Subcutaneous abdominal adipose tissue (tissue), 5 donors: ENCODE data around the gene SHISA6.

ENCODE experiments used
- H3K27ac ChIP-seq: one replicate; pipeline ENCODE4 v1.7.0; 2013; ENCODE audit warnings: low read depth, mild to moderate bottlenecking, inconsistent platforms, low read length, moderate library complexity
- H3K27me3 ChIP-seq, 5 donors: one replicate each; pipeline ENCODE4 v1.7.0; 2013; ENCODE audit warnings: low read length in 5 of 5, inconsistent platforms in 1 of 5; ENCODE audit not compliant: control insufficient read depth in 5 of 5, insufficient read depth in 4 of 5
- H3K36me3 ChIP-seq, 5 donors: one replicate each; pipeline ENCODE4 v1.7.0; 2013; ENCODE audit warnings: low read length in 5 of 5; ENCODE audit not compliant: control insufficient read depth in 5 of 5, insufficient read depth in 5 of 5
- H3K4me1 ChIP-seq, 5 donors: one replicate each; pipeline ENCODE4 v1.7.0; 2013; ENCODE audit warnings: low read length in 5 of 5, mild to moderate bottlenecking in 3 of 5, moderate library complexity in 1 of 5; ENCODE audit not compliant: control insufficient read depth in 5 of 5, insufficient read depth in 5 of 5
- H3K4me3 ChIP-seq, 5 donors: one replicate each; pipeline ENCODE4 v1.7.0; 2013; ENCODE audit warnings: low read length in 5 of 5, low read depth in 1 of 5
- H3K9ac ChIP-seq, 5 donors: one replicate each; pipeline ENCODE4 v1.7.0; 2013; ENCODE audit warnings: low read length in 5 of 5, mild to moderate bottlenecking in 4 of 5, moderate library complexity in 3 of 5
- H3K9me3 ChIP-seq, 5 donors: one replicate each; pipeline ENCODE4 v1.7.0; 2013; ENCODE audit warnings: low read length in 5 of 5; ENCODE audit not compliant: control insufficient read depth in 5 of 5
- donor health status: healthy.
- donor health status: healthy.
- donor health status: healthy.
- donor health status: healthy.
- donor health status: healthy.

SHISA6 gene

GRCh38 chr17:11240841-11241610 is at the start of gene SHISA6:
SHISA6 (plus strand) TSS chr17:11241213.
- no peak within 1 kb of the TSS for H3K27ac ChIP-seq
- peaks cover 7 to 49% (median 21%) of the 10 kb centered on the region in 5 donors for H3K27me3 ChIP-seq
- H3K4me3 ChIP-seq: peak within 1 kb of the TSS; percentile 38 to 68 (median 47)
- no peak within 1 kb of the TSS for H3K9ac ChIP-seq
- H3K9me3 ChIP-seq: no peaks in the 10 kb centered on the region
- peaks cover 0 to 19% (median 17%) of the 10 kb centered on the region in 5 donors for H3K4me1 ChIP-seq
- no peaks in the 10 kb centered on the region for H3K36me3 ChIP-seq

GRCh38 chr17:11195801-11196200 is 45.2 kb upstream of the SHISA6 start:
- Histone ChIP-seq H3K9ac (no peak overlapping the region), H3K27me3 (no peaks in the 10 kb centered on the region), H3K36me3 (no peaks in the 10 kb centered on the region), H3K27ac (no peak overlapping the region), H3K9me3 (no peaks in the 10 kb centered on the region), H3K4me1 (no peaks in the 10 kb centered on the region), H3K4me3 (no peak overlapping the region)

- Histone ChIP-seq H3K27me3 (no peaks in the 10 kb centered on the region), H3K9ac (no peak overlapping the region), H3K4me3 (no peak overlapping the region), H3K4me1 (no peaks in the 10 kb centered on the region), H3K36me3 (no peaks in the 10 kb centered on the region), H3K9me3 (peaks cover 0 to 2% (median 0%) of the 10 kb centered on the region in 5 donors), H3K27ac (no peak overlapping the region)
Observed at GRCh38 chr17:11204991-11205390, 36.0 kb upstream of the SHISA6 start.

GRCh38 chr17:11205659-11206058 is 35.4 kb upstream of the SHISA6 start:
- Histone ChIP-seq H3K4me1 (no peaks in the 10 kb centered on the region), H3K27ac (no peak overlapping the region), H3K4me3 (no peak overlapping the region), H3K9ac (no peak overlapping the region), H3K9me3 (peaks cover 0 to 4% (median 0%) of the 10 kb centered on the region in 5 donors), H3K36me3 (no peaks in the 10 kb centered on the region), H3K27me3 (no peaks in the 10 kb centered on the region)

- Histone ChIP-seq H3K27ac (no peak overlapping the region), H3K9ac (no peak overlapping the region), H3K9me3 (peaks cover 0 to 11% (median 6%) of the 10 kb centered on the region in 5 donors), H3K4me3 (no peak overlapping the region), H3K4me1 (peaks cover 0 to 11% (median 0%) of the 10 kb centered on the region in 5 donors), H3K27me3 (no peaks in the 10 kb centered on the region), H3K36me3 (no peaks in the 10 kb centered on the region)
Observed at GRCh38 chr17:11209906-11210305, 31.1 kb upstream of the SHISA6 start.

- Histone ChIP-seq H3K4me3 (no peak overlapping the region), H3K36me3 (no peaks in the 10 kb centered on the region), H3K9ac (no peak overlapping the region), H3K4me1 (peaks cover 0 to 11% (median 0%) of the 10 kb centered on the region in 5 donors), H3K27me3 (no peaks in the 10 kb centered on the region), H3K27ac (no peak overlapping the region), H3K9me3 (peaks cover 0 to 11% (median 6%) of the 10 kb centered on the region in 5 donors)
Observed at GRCh38 chr17:11212792-11213191, 28.2 kb upstream of the SHISA6 start.

- Histone ChIP-seq H3K36me3 (no peaks in the 10 kb centered on the region), H3K27ac (no peak overlapping the region), H3K4me3 (no peak overlapping the region), H3K9me3 (peaks cover 0 to 4% (median under 1%) of the 10 kb centered on the region in 5 donors), H3K9ac (no peak overlapping the region), H3K4me1 (peaks cover 0 to 11% (median 3%) of the 10 kb centered on the region in 5 donors), H3K27me3 (peaks cover 0 to 3% (median 0%) of the 10 kb centered on the region in 5 donors)
Observed at GRCh38 chr17:11216976-11217375, 24.0 kb upstream of the SHISA6 start.

- H3K36me3 ChIP-seq: no peaks in the 10 kb centered on the region
- peaks cover 0 to 3% (median 0%) of the 10 kb centered on the region in 5 donors for H3K4me1 ChIP-seq
- no peaks in the 10 kb centered on the region for H3K9me3 ChIP-seq
- no peak overlapping the region for H3K27ac ChIP-seq
- no peak overlapping the region for H3K9ac ChIP-seq
- H3K27me3 ChIP-seq: peaks cover 0 to 7% (median 0%) of the 10 kb centered on the region in 5 donors
- no peak overlapping the region for H3K4me3 ChIP-seq
Observed at GRCh38 chr17:11221196-11221595, 19.8 kb upstream of the SHISA6 start.

GRCh38 chr17:11221721-11222120 is 19.3 kb upstream of the SHISA6 start:
- Histone ChIP-seq H3K4me1 (peaks cover 0 to 3% (median 0%) of the 10 kb centered on the region in 5 donors), H3K27ac (no peak overlapping the region), H3K9ac (no peak overlapping the region)

GRCh38 chr17:11238705-11239104 is 2.3 kb upstream of the SHISA6 start:
- Histone ChIP-seq H3K4me3 (no peak overlapping the region), H3K36me3 (no peaks in the 10 kb centered on the region), H3K9me3 (no peaks in the 10 kb centered on the region), H3K9ac (no peak overlapping the region), H3K27ac (no peak overlapping the region), H3K4me1 (peaks cover 0 to 18% (median 10%) of the 10 kb centered on the region in 5 donors), H3K27me3 (peaks cover 4 to 34% (median 17%) of the 10 kb centered on the region in 5 donors)

More at GRCh38 chr17:11221721-11222120, 19.3 kb upstream of the SHISA6 start:
- Histone ChIP-seq H3K27me3 (peaks cover 0 to 7% (median 0%) of the 10 kb centered on the region in 5 donors), H3K9me3 (no peaks in the 10 kb centered on the region), H3K36me3 (no peaks in the 10 kb centered on the region), H3K4me3 (no peak overlapping the region)
